ENCODE measurements around the gene MVB12A.

MVB12A gene

GRCh38 chr19:17419621-17420474 lies at the start of gene MVB12A:
Gene MVB12A, plus strand, starts transcription at chr19:17420047. Its CDS starts 89 bp downstream, at chr19:17420136.
- DNase-seq (ENCODE audit: low read depth in 2 of 2): peak; percentile 91 to 93

GRCh38 chr19:17376935-17377600 lies 42.8 kb upstream of the MVB12A start, which contains the start of gene PLVAP:
Gene PLVAP, minus strand, starts transcription at chr19:17377342. Its CDS starts 54 bp downstream, at chr19:17377288.
- no peak for DNase-seq (ENCODE audit: low read depth in 2 of 2)

- no peak for DNase-seq (ENCODE audit: low read depth in 2 of 2)
Measured at GRCh38 chr19:17378271-17378670, 41.6 kb upstream of the MVB12A start.

GRCh38 chr19:17379221-17379631 lies 40.6 kb upstream of the MVB12A start:
- DNase-seq (ENCODE audit: low read depth in 2 of 2): no peak

GRCh38 chr19:17380426-17381138 lies 39.3 kb upstream of the MVB12A start:
- no peak for DNase-seq (ENCODE audit: low read depth in 2 of 2)

- DNase-seq (ENCODE audit: low read depth in 2 of 2): peak in 1 of 2 experiments; percentile 61
Measured at GRCh38 chr19:17385878-17386611, 33.8 kb upstream of the MVB12A start.

- DNase-seq (ENCODE audit: low read depth in 2 of 2): no peak
Measured at GRCh38 chr19:17389288-17389687, 30.6 kb upstream of the MVB12A start.

- no peak for DNase-seq (ENCODE audit: low read depth in 2 of 2)
Measured at GRCh38 chr19:17389957-17390664, 29.7 kb upstream of the MVB12A start.

- DNase-seq (ENCODE audit: low read depth in 2 of 2): peak; percentile 76 to 92
Measured at GRCh38 chr19:17390665-17391370, 29.0 kb upstream of the MVB12A start.

GRCh38 chr19:17391371-17392151 lies 28.3 kb upstream of the MVB12A start:
- DNase-seq (ENCODE audit: low read depth in 2 of 2): no peak

- DNase-seq (ENCODE audit: low read depth in 2 of 2): no peak
Measured at GRCh38 chr19:17393002-17393401, 26.8 kb upstream of the MVB12A start.

- DNase-seq (ENCODE audit: low read depth in 2 of 2): no peak
Measured at GRCh38 chr19:17393914-17394313, 25.9 kb upstream of the MVB12A start, which contains the start of gene CCDC194. Gene CCDC194, minus strand, starts transcription at chr19:17394196. Its CDS starts 38 bp downstream, at chr19:17394158.

GRCh38 chr19:17394891-17395415 lies 24.9 kb upstream of the MVB12A start:
- DNase-seq (ENCODE audit: low read depth in 2 of 2): peak; percentile 48 to 80

GRCh38 chr19:17398902-17399527 lies 20.8 kb upstream of the MVB12A start:
- DNase-seq (ENCODE audit: low read depth in 2 of 2): no peak

- DNase-seq (ENCODE audit: low read depth in 2 of 2): no peak
Measured at GRCh38 chr19:17401628-17402027, 18.2 kb upstream of the MVB12A start.

GRCh38 chr19:17402982-17403855 lies 16.6 kb upstream of the MVB12A start:
- no peak for DNase-seq (ENCODE audit: low read depth in 2 of 2)

GRCh38 chr19:17404015-17404414 lies 15.8 kb upstream of the MVB12A start:
- no peak for DNase-seq (ENCODE audit: low read depth in 2 of 2)

All from stimulated activated CD4-positive, alpha-beta T cell treated with anti-CD3 and anti-CD28 coated beads, Interleukin-12 subunit alpha, Interleukin-12 subunit beta, amount 100 ng/mL, for 24 hours (primary cell).